ENCODE measurements around the gene GJA5. TPM values are rescaled to one million over a fixed set of nuclear protein-coding genes. Genes with fewer than 3 reads are reported as not detected.
"Not testable (repeated sequence)": the region's sequence is repeated elsewhere in the genome, so short reads cannot be mapped to it uniquely, and the experiment has no call there.

The GJA5 gene
- total and polyA plus RNA-seq, 2 experiments from 2014 or later: 0.24 to 1.7 TPM

- 0 out of 2 replicates have a peak overlapping the region, but pooled peaks have one; percentile 26 for H2AFZ ChIP-seq
- H3K4me3 Mint-ChIP-seq; H3K27ac Mint-ChIP-seq; H3K4me3 ChIP-seq; H3K36me3 Mint-ChIP-seq (ENCODE audit: low read depth); H3K27me3 ChIP-seq (ENCODE audit: insufficient read depth); DNase-seq (ENCODE audit: low spot score); H3K27me3 Mint-ChIP-seq (ENCODE audit: insufficient read depth, low read depth, poor library complexity); H3K79me2 ChIP-seq (replicated peaks; ENCODE audit: insufficient read depth); H3K4me1 Mint-ChIP-seq; H3K27ac ChIP-seq (ENCODE audit: low read depth); ATAC-seq; H4K20me1 ChIP-seq (replicated peaks; ENCODE audit: insufficient read depth); H3K9me2 ChIP-seq (ENCODE audit: insufficient read depth); H3F3A ChIP-seq (replicated peaks; ENCODE audit: low read depth); H3K4me1 ChIP-seq (ENCODE audit: insufficient read depth); H3K9me3 Mint-ChIP-seq; H3K4me2 ChIP-seq; H3K36me3 ChIP-seq (ENCODE audit: insufficient read depth): not testable (repeated sequence)
These were observed 26.0 kb downstream of the GJA5 start for GRCh38 chr1:147734291-147734841.

DNA sequence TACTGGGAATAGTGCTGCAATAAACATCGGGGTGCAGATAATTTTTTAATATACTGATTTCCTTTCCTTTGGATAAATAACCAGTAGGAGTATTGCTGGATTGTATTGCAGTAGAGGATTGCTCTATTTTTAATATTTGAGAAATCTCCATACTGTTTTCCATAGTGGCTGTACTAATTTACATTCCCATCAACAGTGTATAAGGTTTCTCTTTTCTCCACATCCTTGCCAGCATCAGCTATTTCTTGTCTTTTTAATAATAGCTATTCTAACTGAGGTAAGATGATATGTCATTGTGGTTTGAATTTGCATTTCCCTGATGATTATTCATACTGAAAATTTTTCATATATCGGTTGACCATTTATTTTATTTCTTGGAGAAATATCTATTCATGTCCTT is 31.1 kb downstream of the GJA5 start:
- DNase-seq (ENCODE audit: low spot score) (no peak), ATAC-seq (no peak)
- Histone ChIP-seq H3K36me3 (ENCODE audit: insufficient read depth) (no peaks in the 10 kb centered on the region), H3K9me2 (ENCODE audit: insufficient read depth) (no peaks in the 10 kb centered on the region), H3K27me3 (ENCODE audit: insufficient read depth) (no peaks in the 10 kb centered on the region), H3K4me3 (no peak overlapping the region), H3K4me1 (ENCODE audit: insufficient read depth) (peaks cover 12% of the 10 kb centered on the region), H3K4me2 (no peak overlapping the region), H3K79me2 (replicated peaks; ENCODE audit: insufficient read depth) (no peaks in the 10 kb centered on the region), H3K27ac (ENCODE audit: low read depth) (no peak overlapping the region), H3F3A (replicated peaks; ENCODE audit: low read depth) (no peaks in the 10 kb centered on the region), H4K20me1 (replicated peaks; ENCODE audit: insufficient read depth) (no peaks in the 10 kb centered on the region), H2AFZ (no peak overlapping the region)
- Mint-ChIP-seq H3K9me3 (no peaks in the 10 kb centered on the region), H3K4me3 (no peak overlapping the region), H3K36me3 (ENCODE audit: low read depth) (no peaks in the 10 kb centered on the region), H3K27ac (no peak overlapping the region), H3K27me3 (ENCODE audit: insufficient read depth, low read depth, poor library complexity) (peaks cover 5% of the 10 kb centered on the region), H3K4me1 (peaks cover 10% of the 10 kb centered on the region)
- no peak for TF ChIP-seq EZH2 (IDR thresholded peaks at IDR 0.05; ENCODE audit: low read depth, unreplicated experiment)
- no peak for TF ChIP-seq ZNF114 (CRISPR knock-in tag; IDR thresholded peaks at IDR 0.05)
- TF ChIP-seq CTCF (conservative IDR thresholded peaks at IDR 0.05; ENCODE audit: low read depth in 2 of 2): no peak
- no peak for TF ChIP-seq NANOG (IDR thresholded peaks at IDR 0.05; ENCODE audit: borderline replicate concordance)
- TF ChIP-seq ETS1 (IDR thresholded peaks at IDR 0.05): no peak
- TF ChIP-seq EZH2phosphoT487 (IDR thresholded peaks at IDR 0.05; ENCODE audit: unreplicated experiment): no peak
- TF ChIP-seq CREB1 (CRISPR knock-in tag; IDR thresholded peaks at IDR 0.05; ENCODE audit: low read depth): no peak
- no peak for TF ChIP-seq JUNB (IDR thresholded peaks at IDR 0.05; ENCODE audit: unreplicated experiment)
- TF ChIP-seq POLR2AphosphoS5 (IDR thresholded peaks at IDR 0.05; ENCODE audit: low read depth): no peak
- TF ChIP-seq STAT1 (IDR thresholded peaks at IDR 0.05; ENCODE audit: unreplicated experiment): no peak
- TF ChIP-seq REST (IDR thresholded peaks at IDR 0.05; ENCODE audit: unreplicated experiment): no peak
